ENCODE measurements around the gene MYH7.

- no peak for TF ChIP-seq POLR2AphosphoS5 (IDR thresholded peaks at IDR 0.05)
- TF ChIP-seq CTCF (IDR thresholded peaks at IDR 0.05), result no peak
- TF ChIP-seq POLR2A (IDR thresholded peaks at IDR 0.05), result no peak
Observed at GRCh38 chr14:23385244-23385641, 50.2 kb downstream of the MYH7 start.
